GM10266 (cell line): ENCODE measurements around the gene SLC2A4RG.

Experiments
- DNase-seq: peaks from one replicate; pipeline ENCODE4 v3.0.0; 2012; ENCODE audit errors: extremely low spot score
- TF ChIP-seq, protein P1 (sequence below): IDR thresholded peaks from 2 replicates; pipeline ENCODE4 v1.5.1; 2012; ENCODE audit warnings: mild to moderate bottlenecking, low read depth; ENCODE audit not compliant: control insufficient read depth, insufficient read depth; ENCODE audit errors: missing control alignments

Gene SLC2A4RG

DNA sequence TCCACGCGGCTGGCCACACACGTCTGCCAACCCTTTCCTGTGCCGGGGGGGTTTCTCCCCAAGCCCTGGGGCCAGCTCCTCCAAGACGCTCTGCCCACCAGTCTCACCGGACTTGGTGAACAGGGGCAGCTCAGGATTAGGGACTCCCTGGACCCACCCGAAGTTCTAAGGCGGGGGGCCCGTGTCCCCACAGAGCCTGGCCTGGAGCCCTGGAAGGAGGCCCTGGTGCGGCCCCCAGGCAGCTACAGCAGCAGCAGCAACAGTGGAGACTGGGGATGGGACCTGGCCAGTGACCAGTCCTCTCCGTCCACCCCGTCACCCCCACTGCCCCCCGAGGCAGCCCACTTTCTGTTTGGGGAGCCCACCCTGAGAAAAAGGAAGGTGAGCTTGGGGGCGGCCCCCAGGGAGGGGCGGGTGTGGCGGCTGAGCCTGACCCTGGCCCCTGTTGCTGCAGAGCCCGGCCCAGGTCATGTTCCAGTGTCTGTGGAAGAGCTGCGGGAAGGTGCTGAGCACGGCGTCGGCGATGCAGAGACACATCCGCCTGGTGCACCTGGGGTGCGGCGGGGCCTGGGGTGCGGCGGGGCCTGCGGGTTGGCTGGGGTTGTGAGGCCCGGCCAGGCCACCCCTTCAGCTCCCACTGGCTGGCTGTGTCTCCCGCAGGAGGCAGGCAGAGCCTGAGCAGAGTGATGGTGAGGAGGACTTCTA lies 2.3 kb downstream of the SLC2A4RG start:
- TF ChIP-seq, protein P1, sequence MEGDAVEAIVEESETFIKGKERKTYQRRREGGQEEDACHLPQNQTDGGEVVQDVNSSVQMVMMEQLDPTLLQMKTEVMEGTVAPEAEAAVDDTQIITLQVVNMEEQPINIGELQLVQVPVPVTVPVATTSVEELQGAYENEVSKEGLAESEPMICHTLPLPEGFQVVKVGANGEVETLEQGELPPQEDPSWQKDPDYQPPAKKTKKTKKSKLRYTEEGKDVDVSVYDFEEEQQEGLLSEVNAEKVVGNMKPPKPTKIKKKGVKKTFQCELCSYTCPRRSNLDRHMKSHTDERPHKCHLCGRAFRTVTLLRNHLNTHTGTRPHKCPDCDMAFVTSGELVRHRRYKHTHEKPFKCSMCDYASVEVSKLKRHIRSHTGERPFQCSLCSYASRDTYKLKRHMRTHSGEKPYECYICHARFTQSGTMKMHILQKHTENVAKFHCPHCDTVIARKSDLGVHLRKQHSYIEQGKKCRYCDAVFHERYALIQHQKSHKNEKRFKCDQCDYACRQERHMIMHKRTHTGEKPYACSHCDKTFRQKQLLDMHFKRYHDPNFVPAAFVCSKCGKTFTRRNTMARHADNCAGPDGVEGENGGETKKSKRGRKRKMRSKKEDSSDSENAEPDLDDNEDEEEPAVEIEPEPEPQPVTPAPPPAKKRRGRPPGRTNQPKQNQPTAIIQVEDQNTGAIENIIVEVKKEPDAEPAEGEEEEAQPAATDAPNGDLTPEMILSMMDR: no peak

DNA sequence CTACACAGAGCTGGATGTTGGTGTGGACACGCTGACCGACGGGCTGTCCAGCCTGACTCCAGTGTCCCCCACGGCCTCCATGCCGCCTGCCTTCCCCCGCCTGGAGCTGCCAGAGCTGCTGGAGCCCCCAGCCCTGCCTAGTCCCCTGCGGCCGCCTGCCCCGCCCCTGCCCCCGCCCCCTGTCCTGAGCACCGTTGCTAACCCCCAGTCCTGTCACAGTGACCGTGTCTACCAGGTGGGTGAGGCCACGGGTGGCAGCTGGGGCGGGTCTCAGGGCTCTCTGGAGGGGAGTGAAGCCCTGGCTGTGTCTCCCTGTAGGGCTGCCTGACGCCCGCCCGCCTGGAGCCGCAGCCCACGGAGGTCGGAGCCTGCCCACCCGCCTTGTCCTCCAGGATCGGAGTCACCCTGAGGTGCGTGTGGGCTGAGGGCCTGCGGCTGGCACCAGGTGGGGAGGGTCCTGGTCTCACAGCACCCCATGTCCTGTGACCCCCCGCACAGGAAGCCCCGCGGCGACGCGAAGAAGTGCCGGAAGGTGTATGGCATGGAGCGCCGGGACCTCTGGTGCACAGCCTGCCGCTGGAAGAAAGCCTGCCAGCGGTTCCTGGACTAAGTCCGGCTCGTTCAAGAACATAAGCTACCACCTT lies 2.9 kb downstream of the SLC2A4RG start:
- DNase-seq: no peak
- TF ChIP-seq, protein P1: no peak

More for the DNA sequence above, 2.3 kb downstream of the SLC2A4RG start:
- no peak for DNase-seq

DNA sequence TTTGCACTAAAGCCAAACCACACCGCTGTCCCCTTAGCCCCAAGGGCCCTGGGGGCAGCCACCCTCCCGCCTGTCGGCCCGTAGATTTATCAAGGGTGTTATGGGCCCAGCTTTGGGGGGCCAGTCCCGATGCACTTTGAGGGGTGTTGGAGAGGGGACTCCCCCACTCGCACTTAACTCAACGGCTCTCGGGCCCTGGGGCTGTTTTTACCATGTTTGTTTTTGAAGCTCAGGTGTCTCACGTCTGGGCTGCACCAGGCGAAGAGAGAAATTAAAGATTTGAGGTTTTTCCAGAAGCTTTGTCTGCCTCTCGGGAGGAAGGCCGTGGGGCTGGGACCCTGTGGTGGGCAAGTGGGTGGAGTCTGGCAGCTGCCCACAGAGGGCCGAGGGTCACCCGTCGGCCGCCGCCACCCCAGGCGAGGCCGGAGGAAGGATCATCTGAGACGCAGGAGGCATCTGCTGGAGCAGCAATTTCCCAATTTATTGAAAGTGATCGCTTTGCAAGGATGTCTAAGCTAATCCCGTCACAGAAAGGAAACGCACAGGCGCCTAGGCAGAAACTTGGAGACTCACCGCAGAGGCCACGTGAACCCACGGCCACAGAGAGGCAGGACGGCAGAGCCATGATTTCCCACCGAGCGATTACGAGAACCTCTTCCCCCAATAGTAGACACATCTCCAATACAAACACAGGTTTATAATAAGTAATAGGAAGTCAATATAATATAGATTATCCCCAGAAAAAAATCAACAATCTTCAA lies 3.8 kb downstream of the SLC2A4RG start:
- DNase-seq: no peak
- TF ChIP-seq, protein P1: no peak

DNA sequence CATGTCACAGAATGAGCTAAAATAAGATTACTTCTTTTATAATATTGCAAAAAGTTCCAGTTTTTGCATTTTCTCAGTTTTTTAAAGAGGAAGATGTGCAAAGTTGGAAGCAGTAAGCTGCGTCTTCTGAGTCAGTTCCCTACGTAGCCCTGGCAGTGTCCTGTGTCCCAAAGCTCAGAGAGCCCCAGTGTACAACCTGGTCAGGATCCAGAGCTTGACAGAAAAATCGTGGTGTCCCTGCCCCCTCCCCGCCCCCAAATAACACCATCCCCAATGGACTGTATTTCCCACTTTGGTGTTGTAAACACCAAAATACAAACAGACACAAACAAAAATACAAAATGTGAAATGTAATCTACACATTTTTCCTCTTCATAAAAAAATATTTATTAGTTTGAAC lies 4.6 kb downstream of the SLC2A4RG start:
- no peak for DNase-seq
- TF ChIP-seq, protein P1: no peak

DNA sequence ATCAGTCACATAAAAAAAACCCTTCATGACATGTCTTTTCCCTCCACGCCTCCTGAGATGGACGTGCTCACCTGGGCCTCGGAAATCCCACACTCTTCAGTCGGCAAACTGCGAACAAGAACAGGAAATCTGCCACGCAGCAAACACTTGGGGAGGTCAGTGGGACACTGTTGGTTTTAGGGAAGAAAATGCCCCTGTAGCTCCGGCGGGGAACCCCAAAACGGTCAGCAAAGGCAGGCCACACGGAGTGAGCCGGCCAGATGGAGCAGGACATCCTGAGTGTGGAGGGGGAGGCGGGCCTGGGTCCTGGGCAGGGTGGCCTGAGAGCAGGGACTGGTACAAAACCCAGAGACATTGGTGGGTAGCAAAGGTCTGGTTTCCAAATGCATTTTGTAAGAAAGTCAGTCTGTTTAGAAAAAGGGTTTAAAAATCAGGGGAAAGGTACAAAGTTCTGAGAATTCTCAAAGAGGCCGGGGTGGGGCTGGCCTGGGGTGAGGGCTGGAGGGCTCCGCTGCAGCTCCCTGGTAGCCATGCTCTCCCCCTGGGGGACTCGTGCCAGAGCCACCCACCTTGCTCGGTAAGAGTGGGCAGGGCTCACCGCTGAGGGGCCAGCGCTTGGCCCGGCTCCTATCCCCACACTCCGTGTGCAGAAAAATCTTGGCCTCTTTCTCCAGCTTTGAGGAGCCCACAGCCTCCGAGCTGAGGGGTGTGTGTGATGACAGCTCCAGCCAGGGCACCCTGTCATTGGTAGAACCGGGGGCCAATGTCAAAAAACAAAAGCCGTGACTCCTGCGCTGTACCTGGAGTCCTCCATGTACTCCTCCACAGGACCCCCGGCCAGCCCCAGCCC lies 5.2 kb downstream of the SLC2A4RG start:
- TF ChIP-seq, protein P1: no peak

DNA sequence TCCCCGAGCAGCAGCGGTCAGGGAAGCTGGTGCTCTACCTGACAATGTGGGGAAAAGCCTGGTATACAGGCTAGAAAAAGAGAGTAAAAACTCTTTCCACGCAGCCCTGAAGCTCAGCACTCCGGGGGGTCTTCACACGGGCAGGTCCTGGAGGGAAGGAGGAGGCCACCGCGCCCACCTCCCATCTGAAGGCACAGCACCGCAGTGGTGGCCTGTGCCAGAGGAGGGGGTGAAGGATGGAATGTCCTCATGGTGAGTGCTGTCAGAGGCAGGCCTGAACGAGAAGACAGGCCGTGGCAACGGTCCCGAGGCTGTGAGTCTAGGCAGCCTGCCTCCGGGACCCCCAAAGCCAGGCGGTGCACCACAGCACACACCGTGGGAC lies 5.8 kb downstream of the SLC2A4RG start:
- no peak for DNase-seq
- TF ChIP-seq, protein P1: no peak

More for the DNA sequence above, 5.2 kb downstream of the SLC2A4RG start:
- no peak for DNase-seq
